CD4-positive, alpha-beta memory T cell (primary cell): ENCODE measurements around the gene LAMA3. TPM values are rescaled to one million over a fixed set of nuclear protein-coding genes. Genes with fewer than 3 reads are reported as not detected.

Experiments
- CTCF ChIA-PET: fragments of 350-600 bp; sonication (Branson Sonifier 250); formaldehyde crosslinking; loops from one replicate; lab custom pipeline; 2021; ENCODE audit warnings: inconsistent platforms; ENCODE audit not compliant: partially characterized antibody; lab: Charles Lee
- POLR2A ChIA-PET: fragments of 350-600 bp; sonication (Branson Sonifier 250); formaldehyde crosslinking; loops from one replicate; lab custom pipeline; 2021; ENCODE audit not compliant: partially characterized antibody; lab: Charles Lee
- DNase-seq, 5 donors: peaks; one replicate each; pipeline versions ENCODE4 v3.0.0 to v3.0.0-alpha.2; 2020 to 2022; ENCODE audit warnings: mixed read lengths in 1 of 5
- H3K27ac ChIP-seq: one replicate; pipeline ENCODE4 v1.7.0; 2013; ENCODE audit warnings: low read depth, low read length
- H3K27me3 ChIP-seq: 2 replicates; pipeline ENCODE4 v1.7.0; 2013; ENCODE audit warnings: mild to moderate bottlenecking, low read length, moderate library complexity; ENCODE audit not compliant: insufficient read depth
- H3K36me3 ChIP-seq: 2 replicates; pipeline ENCODE4 v1.7.0; 2013; ENCODE audit warnings: mild to moderate bottlenecking, low read length, moderate library complexity; ENCODE audit not compliant: insufficient read depth
- H3K4me1 ChIP-seq: 2 replicates; pipeline ENCODE4 v1.7.0; 2013; ENCODE audit warnings: mild to moderate bottlenecking, low read length, moderate library complexity; ENCODE audit not compliant: insufficient read depth
- H3K4me3 ChIP-seq, 2 donors: one replicate each; pipeline ENCODE4 v1.7.0; 2013; ENCODE audit warnings: low read length in 2 of 2, mild to moderate bottlenecking in 1 of 2
- H3K9me3 ChIP-seq, 2 donors: one replicate each; pipeline ENCODE4 v1.7.0; 2013; ENCODE audit warnings: low read length in 2 of 2, control low read depth in 1 of 2; ENCODE audit not compliant: control insufficient read depth in 1 of 2
- H3K27ac Mint-ChIP-seq, 7 donors: one replicate each; pipeline ENCODE4 v1.8.0; 2020 to 2021; ENCODE audit warnings: mixed read lengths in 7 of 7, mild to moderate bottlenecking in 6 of 7, inconsistent platforms in 3 of 7, moderate library complexity in 3 of 7
- H3K27me3 Mint-ChIP-seq, 2 donors: one replicate each; pipeline ENCODE4 v1.8.0; 2020 to 2021; ENCODE audit warnings: mixed read lengths in 2 of 2
- H3K36me3 Mint-ChIP-seq, 2 donors: one replicate each; pipeline ENCODE4 v1.8.0; 2020 to 2021; ENCODE audit warnings: mixed read lengths in 2 of 2, inconsistent platforms in 1 of 2, mild to moderate bottlenecking in 1 of 2
- H3K4me1 Mint-ChIP-seq, 4 donors: one replicate each; pipeline ENCODE4 v1.8.0; 2020 to 2021; ENCODE audit warnings: mixed read lengths in 4 of 4, mild to moderate bottlenecking in 1 of 4
- H3K4me3 Mint-ChIP-seq, 8 donors: one replicate each; pipeline ENCODE4 v1.8.0; 2020 to 2021; ENCODE audit warnings: mixed read lengths in 8 of 8, mild to moderate bottlenecking in 7 of 8, moderate library complexity in 6 of 8, inconsistent platforms in 3 of 8
- H3K9me3 Mint-ChIP-seq, 8 donors: one replicate each; pipeline ENCODE4 v1.8.0; 2020 to 2021; ENCODE audit warnings: mixed read lengths in 8 of 8, mild to moderate bottlenecking in 5 of 8, inconsistent platforms in 3 of 8, moderate library complexity in 1 of 8
- intact Hi-C: fragments of 100-400 bp; cut with micrococcal nuclease; formaldehyde crosslinking; loops from one replicate; pipeline ENCODE4 v1.15.1; 2023
- polyA plus RNA-seq, 2 donors: library from polyadenylated mRNA; unstranded; fragments of 300-500 nt; fragmentation: Illumina TruSeq; gene quantifications; one replicate each; pipeline ENCODE4 v1.2.3, GENCODE V29; 2021
- total RNA-seq, 2 experiments: library from RNA; stranded (reverse); gene quantifications; one replicate each; pipeline ENCODE4 v1.2.3, GENCODE V29; 2021

LAMA3 gene
- total and polyA plus RNA-seq, 4 experiments from 2014 or later = not detected

DNA sequence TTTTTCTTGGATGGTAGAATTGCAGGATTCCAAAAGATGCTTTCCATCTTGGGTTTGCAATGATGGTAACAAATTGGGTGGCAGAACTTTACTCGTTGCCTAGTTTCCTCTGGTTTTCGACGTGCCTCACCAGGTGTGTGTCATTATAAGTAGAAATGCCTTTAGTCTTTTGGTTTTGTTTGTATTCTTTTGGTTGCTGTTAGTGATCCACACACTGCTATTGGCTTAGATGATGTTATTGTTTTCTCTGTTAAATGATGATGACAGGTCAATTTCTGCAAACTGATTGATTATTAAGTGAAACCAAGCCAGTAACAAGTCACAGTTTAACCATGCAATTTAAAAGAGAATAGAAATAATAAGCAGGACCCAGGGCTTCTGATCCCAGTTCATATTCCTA, 6.1 kb upstream of the LAMA3 start:
- Mint-ChIP-seq H3K4me3 (no peak overlapping the region), H3K36me3 (no peaks in the 10 kb centered on the region), H3K27ac (no peak overlapping the region), H3K27me3 (peaks cover 33 to 36% of the 10 kb centered on the region in 2 donors), H3K4me1 (no peaks in the 10 kb centered on the region), H3K9me3 (peaks cover 0 to 3% (median 0%) of the 10 kb centered on the region in 8 donors)
- Histone ChIP-seq H3K36me3 (no peaks in the 10 kb centered on the region), H3K4me1 (no peaks in the 10 kb centered on the region), H3K27ac (no peak overlapping the region), H3K4me3 (no peak overlapping the region), H3K27me3 (peaks cover 5% of the 10 kb centered on the region), H3K9me3 (no peaks in the 10 kb centered on the region)
- intact Hi-C loops = no loop called here
- POLR2A ChIA-PET = no interaction called here
- CTCF ChIA-PET = interaction anchor here (1.1 kb wide), 1 partner anchor 20 kb away, joined by 3 read pairs; no protein-coding TSS in a partner anchor
- DNase-seq = no peak

DNA sequence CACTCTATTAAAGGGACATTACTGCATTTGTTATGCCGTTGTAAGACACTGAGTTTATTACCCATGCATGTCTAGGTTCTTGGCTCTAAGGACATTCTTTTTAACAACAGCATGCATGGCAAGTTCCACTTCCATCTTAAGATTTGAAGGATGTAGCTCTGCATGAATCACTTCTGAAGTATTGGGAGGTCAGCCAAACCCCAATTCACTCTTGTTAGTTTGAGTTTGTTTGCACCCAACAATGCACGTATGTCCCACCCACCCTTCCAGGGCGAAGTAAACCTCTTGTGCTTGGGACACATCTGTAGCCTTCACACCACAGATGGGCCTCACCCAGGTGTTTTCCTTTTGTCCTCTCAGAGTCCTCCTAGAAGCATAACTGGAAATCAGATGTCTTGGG, 5.6 kb upstream of the LAMA3 start:
- CTCF ChIA-PET = interaction anchor here (1.1 kb wide), 1 partner anchor 20 kb away, joined by 3 read pairs; no protein-coding TSS in a partner anchor
- Histone ChIP-seq H3K4me1 (peaks cover 2% of the 10 kb centered on the region), H3K36me3 (no peaks in the 10 kb centered on the region), H3K9me3 (no peaks in the 10 kb centered on the region), H3K27me3 (peaks cover 10% of the 10 kb centered on the region), H3K27ac (no peak overlapping the region), H3K4me3 (no peak overlapping the region)
- H3K9me3 Mint-ChIP-seq = peaks cover 0 to 3% (median 0%) of the 10 kb centered on the region in 8 donors
- POLR2A ChIA-PET = no interaction called here
- peaks cover under 1 to 2% (median 1%) of the 10 kb centered on the region in 4 donors for H3K4me1 Mint-ChIP-seq
- DNase-seq = no peak
- no peak overlapping the region for H3K4me3 Mint-ChIP-seq
- no peaks in the 10 kb centered on the region for H3K36me3 Mint-ChIP-seq
- H3K27ac Mint-ChIP-seq = no peak overlapping the region
- peaks cover 34 to 39% of the 10 kb centered on the region in 2 donors for H3K27me3 Mint-ChIP-seq
- intact Hi-C loops = no loop called here

DNA sequence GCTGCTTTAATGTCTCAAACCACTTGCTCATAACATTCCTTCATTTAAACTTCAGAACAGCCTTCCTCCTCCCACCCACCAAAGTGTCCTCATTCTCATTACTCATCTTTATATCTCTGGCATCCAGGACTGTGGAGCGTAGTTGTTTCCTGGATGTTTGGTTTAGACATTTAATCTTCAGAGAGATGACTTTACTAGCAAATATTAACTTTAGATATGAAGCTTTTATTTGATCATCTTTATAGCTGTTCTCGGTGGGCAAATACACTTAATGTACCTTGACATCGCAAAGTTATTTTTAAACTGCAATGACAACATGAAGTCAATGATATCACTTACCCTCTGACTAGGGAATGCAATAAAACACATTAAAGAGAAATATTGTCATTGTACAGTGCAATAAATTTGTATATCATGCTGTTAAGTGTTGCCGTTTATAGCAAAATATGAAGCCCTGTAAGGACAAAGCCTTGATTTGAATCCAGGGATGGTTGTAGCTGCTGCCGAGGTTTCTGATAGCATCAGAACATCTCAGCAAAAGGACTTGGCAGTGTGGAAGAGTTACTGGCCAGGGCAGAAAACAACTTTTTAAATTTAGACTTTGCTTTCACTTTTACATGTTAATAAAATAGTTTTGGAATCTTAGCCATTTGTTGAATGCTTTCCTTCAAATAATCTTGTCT, 4.6 kb upstream of the LAMA3 start:
- POLR2A ChIA-PET = no interaction called here
- Mint-ChIP-seq H3K27me3 (peaks cover 33 to 36% of the 10 kb centered on the region in 2 donors), H3K4me3 (no peak overlapping the region), H3K9me3 (no peaks in the 10 kb centered on the region), H3K27ac (peak overlapping the region in 1 of 7 donors; percentile 14), H3K4me1 (peaks cover 5 to 6% (median 6%) of the 10 kb centered on the region in 4 donors), H3K36me3 (no peaks in the 10 kb centered on the region)
- Histone ChIP-seq H3K36me3 (no peaks in the 10 kb centered on the region), H3K27me3 (peaks cover 16% of the 10 kb centered on the region), H3K27ac (no peak overlapping the region), H3K4me3 (no peak overlapping the region), H3K4me1 (peaks cover 8% of the 10 kb centered on the region), H3K9me3 (no peaks in the 10 kb centered on the region)
- DNase-seq = no peak
- CTCF ChIA-PET = interaction anchor here (1.3 kb wide), 1 partner anchor 19 kb away, joined by 3 read pairs; no protein-coding TSS in a partner anchor
- intact Hi-C loops = no loop called here

DNA sequence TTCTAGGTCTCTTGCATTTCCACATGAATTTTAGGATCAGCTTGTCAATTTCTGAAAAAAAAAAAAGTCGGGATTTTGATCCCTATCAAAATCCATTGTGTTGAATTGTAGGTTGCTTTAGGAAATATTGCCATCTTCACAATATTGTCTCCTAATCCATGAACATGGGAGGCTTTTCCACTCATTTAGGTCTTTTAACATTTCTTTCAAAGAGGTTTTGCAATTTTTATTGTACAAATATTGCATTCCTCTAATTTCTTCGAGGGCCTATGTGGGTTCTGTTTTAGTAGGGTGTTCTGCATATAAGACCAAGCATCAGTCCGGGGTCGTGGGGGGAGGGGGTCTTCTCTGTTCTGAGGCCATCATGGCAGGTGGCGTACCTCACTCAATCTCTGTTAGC, 725 bp upstream of the LAMA3 start:
- Mint-ChIP-seq H3K4me3 (peak overlapping the region in 6 of 8 donors; percentile 74 to 82 (median 80)), H3K36me3 (no peaks in the 10 kb centered on the region), H3K9me3 (no peaks in the 10 kb centered on the region), H3K4me1 (peaks cover 6 to 10% (median 7%) of the 10 kb centered on the region in 4 donors), H3K27ac (no peak overlapping the region), H3K27me3 (peaks cover 30 to 32% of the 10 kb centered on the region in 2 donors)
- Histone ChIP-seq H3K27me3 (peaks cover 16% of the 10 kb centered on the region), H3K4me1 (peaks cover 8% of the 10 kb centered on the region), H3K9me3 (no peaks in the 10 kb centered on the region), H3K4me3 (no peak overlapping the region), H3K36me3 (no peaks in the 10 kb centered on the region), H3K27ac (no peak overlapping the region)
- intact Hi-C loops = no loop called here
- CTCF ChIA-PET = interaction anchor here (1.5 kb wide), 1 partner anchor 67 kb away, joined by 4 read pairs; no protein-coding TSS in a partner anchor
- POLR2A ChIA-PET = no interaction called here
- DNase-seq = no peak

DNA sequence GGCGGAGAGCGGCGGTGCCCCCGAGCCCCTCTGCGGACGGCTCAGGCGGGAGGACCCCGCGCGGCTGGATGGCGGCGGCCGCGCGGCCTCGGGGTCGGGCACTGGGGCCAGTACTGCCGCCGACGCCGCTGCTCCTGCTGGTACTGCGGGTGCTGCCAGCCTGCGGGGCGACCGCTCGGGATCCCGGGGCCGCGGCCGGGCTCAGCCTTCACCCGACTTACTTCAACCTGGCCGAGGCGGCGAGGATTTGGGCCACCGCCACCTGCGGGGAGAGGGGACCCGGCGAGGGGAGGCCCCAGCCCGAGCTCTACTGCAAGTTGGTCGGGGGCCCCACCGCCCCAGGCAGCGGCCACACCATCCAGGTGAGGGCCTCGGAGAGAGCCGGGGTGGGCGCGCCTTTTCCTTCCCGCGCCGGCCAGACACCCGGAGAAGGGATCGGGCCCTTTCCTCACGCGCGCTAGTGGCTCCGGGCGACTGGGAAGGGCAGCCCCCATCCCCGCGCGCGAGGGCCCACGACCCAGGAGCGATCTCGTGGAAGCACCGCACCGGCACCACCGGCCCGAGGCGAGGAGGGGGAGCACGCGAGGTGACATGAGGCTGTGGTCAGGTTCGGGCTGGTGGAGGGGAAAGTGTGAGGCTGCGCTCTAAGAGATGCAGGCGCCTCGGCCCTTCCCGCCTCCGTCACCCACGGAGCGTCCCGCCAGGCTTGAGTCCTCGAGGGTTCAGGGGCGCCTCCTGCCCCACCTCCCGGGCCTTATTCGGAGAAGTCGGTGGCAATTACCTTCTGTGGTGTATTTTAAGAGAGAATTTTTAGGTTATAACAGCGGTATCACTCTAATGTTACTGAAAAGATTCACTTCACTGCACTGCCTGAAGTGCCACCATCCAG, 607 bp downstream of the LAMA3 start:
- peak overlapping the region in 1 of 2 donors; percentile 30 for H3K4me3 ChIP-seq
- CTCF ChIA-PET = interaction anchor here (1.5 to 2.8 kb wide), 2 partner anchors 13 to 68 kb away, joined by 4 to 14 read pairs; no protein-coding TSS in a partner anchor
- H3K4me1 Mint-ChIP-seq = peaks cover 6 to 10% (median 7%) of the 10 kb centered on the region in 4 donors

DNA sequence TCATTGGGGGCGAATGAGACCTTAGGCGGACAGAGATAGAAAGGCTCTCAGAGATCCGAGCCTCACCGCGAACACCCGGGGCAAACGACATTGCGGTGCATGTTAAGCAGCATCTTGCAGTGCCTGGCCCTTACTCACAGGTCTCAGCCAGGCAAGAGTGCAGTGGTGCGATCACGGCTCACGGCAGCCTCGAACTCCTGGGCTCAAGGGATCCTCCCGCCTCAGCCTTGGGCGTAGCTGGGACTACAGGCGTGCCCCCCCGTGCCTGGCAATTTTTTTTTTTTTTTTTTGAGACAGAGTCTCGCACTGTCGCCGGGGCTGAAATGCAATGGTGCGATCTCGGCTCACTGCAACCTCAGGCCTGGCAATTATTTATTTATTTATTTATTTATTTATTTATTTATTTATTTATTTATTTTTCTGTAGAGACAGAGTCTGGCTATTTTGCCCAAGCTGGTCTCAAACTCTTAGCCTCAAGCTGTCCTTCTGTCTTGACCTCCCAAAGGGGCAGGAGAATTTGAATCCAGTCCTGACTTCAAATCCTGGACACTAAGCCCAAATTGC, 1.3 kb downstream of the LAMA3 start:
- peaks cover 26 to 27% of the 10 kb centered on the region in 2 donors for H3K27me3 Mint-ChIP-seq
- H3K4me1 Mint-ChIP-seq = peaks cover 6 to 10% (median 7%) of the 10 kb centered on the region in 4 donors
- H3K36me3 Mint-ChIP-seq = no peaks in the 10 kb centered on the region
- Histone ChIP-seq H3K9me3 (no peaks in the 10 kb centered on the region), H3K36me3 (no peaks in the 10 kb centered on the region), H3K4me3 (no peak overlapping the region), H3K4me1 (peaks cover 8% of the 10 kb centered on the region), H3K27ac (no peak overlapping the region), H3K27me3 (peaks cover 16% of the 10 kb centered on the region)
- H3K4me3 Mint-ChIP-seq = peak overlapping the region; percentile 17 to 77 (median 59)
- H3K27ac Mint-ChIP-seq = no peak overlapping the region
- no peaks in the 10 kb centered on the region for H3K9me3 Mint-ChIP-seq
- no peak for DNase-seq
- intact Hi-C loops = no loop called here
- ChIA-PET POLR2A (no interaction called here), CTCF (interaction anchor here (1.5 to 2.8 kb wide), 2 partner anchors 12 to 68 kb away, joined by 3 to 14 read pairs; no protein-coding TSS in a partner anchor)

More for the DNA sequence above, 607 bp downstream of the LAMA3 start:
- H3K27me3 ChIP-seq = peaks cover 16% of the 10 kb centered on the region
- H3K27me3 Mint-ChIP-seq = peaks cover 29% of the 10 kb centered on the region in 2 donors
- intact Hi-C loops = no loop called here
- H3K4me3 Mint-ChIP-seq = peak overlapping the region; percentile 17 to 77 (median 59)
- H3K27ac ChIP-seq = no peak overlapping the region
- peak in 2 of 5 donors; percentile 0 to 3 for DNase-seq
- no peaks in the 10 kb centered on the region for H3K36me3 Mint-ChIP-seq
- H3K36me3 ChIP-seq = no peaks in the 10 kb centered on the region
- POLR2A ChIA-PET = no interaction called here
- no peak overlapping the region for H3K27ac Mint-ChIP-seq
- H3K9me3 ChIP-seq = no peaks in the 10 kb centered on the region
- H3K9me3 Mint-ChIP-seq = no peaks in the 10 kb centered on the region
- H3K4me1 ChIP-seq = peaks cover 8% of the 10 kb centered on the region
